ENCODE measurements around the gene NR3C1. TPM values are rescaled to one million over a fixed set of nuclear protein-coding genes. Genes with fewer than 3 reads are reported as not detected.

The NR3C1 gene
- total and polyA plus RNA-seq, 2 donors (not counting 1 experiment from before 2014, with no cell fraction given), result 17.6 to 218 TPM

DNA sequence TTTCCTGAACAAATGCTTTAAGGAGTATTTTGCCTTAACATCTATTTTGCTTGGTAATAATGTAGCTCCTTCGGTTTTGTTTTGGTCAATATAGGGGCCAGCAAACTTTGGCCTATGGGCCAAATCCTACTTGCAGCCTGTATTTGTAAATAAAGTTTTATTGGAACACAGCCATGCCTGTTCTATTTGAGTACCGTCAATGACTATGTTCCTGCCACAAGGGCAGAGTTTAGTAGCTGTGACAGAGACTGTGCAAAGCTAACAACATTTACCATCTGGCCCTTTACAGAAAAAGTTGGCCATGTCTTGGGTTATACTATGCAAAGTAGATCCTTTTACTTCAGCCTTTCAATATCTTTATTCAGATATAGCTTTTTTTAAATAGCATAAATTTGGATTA is 113.4 kb downstream of the NR3C1 start:
- POLR2A ChIA-PET, result no interaction called here

DNA sequence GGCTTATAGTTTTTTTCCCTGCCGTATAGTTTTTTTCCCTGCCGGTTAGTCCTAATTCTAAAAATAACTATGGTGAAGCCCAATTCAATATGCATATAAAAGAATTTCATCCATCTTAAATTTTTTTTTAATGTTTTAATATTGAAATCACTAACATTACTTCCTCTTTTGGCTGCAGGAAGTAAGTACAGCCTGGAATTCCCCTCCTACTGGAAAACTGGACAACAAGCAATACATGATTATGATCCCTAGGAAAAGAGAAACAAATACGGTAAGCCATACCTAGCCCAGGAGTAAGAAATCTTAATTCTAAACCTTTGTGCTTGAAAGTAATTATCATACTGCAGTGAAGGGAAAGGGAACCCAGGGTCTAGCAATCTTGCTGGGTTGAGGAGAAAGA is 119.0 kb downstream of the NR3C1 start:
- Histone ChIP-seq H4K20me1 (ENCODE audit: control insufficient read depth, insufficient read depth, low read length, poor library complexity, severe bottlenecking) (peaks cover 7% of the 10 kb centered on the region), H3K9ac (ENCODE audit: low read length) (no peak overlapping the region), H3K4me3 (ENCODE audit: control extremely low read depth in 1 of 5, extremely low read depth in 1 of 5, insufficient read depth in 1 of 5, low read depth in 2 of 5, low read length in 4 of 5) (no peak overlapping the region), H3K4me2 (replicated peaks; ENCODE audit: low read depth, low read length, poor library complexity, severe bottlenecking) (no peak overlapping the region), H3K79me2 (ENCODE audit: control insufficient read depth, insufficient read depth, low read length) (no peaks in the 10 kb centered on the region), H3K9me3 (ENCODE audit: control extremely low read depth in 1 of 3, control insufficient read depth in 2 of 3, insufficient read depth in 1 of 3, low read length in 2 of 3) (peaks cover 0 to 3% (median 0%) of the 10 kb centered on the region in 3 donors), H2AFZ (ENCODE audit: insufficient read depth, low read depth, low read length, poor library complexity, severe bottlenecking) (no peak overlapping the region), H3K27me3 (replicated peaks in 1 of 4; ENCODE audit: control extremely low read depth in 1 of 4, control insufficient read depth in 3 of 4, insufficient read depth in 4 of 4, low read length in 3 of 4) (no peaks in the 10 kb centered on the region), H3K36me3 (replicated peaks in 1 of 2; ENCODE audit: control extremely low read depth in 1 of 2, control insufficient read depth in 1 of 2, extremely low read depth in 1 of 2, insufficient read depth in 2 of 2, low read length in 1 of 2) (peaks cover 15 to 27% of the 10 kb centered on the region in 2 experiments), H3K4me1 (ENCODE audit: control insufficient read depth in 2 of 2, insufficient read depth in 2 of 2, low read length in 2 of 2) (peaks cover 8 to 31% of the 10 kb centered on the region in 2 donors), H3K27ac (ENCODE audit: low read length in 2 of 2) (peak overlapping the region in 1 of 2 donors; percentile 50)
- peak overlapping the region; percentile 39 for H3K27ac Mint-ChIP-seq
- CTCF ChIA-PET, result no interaction called here
- TF ChIP-seq EZH2 (IDR thresholded peaks at IDR 0.05; ENCODE audit: borderline replicate concordance, insufficient read depth, low read depth, low read length, poor library complexity, severe bottlenecking), result no peak
- TF ChIP-seq, protein P1, sequence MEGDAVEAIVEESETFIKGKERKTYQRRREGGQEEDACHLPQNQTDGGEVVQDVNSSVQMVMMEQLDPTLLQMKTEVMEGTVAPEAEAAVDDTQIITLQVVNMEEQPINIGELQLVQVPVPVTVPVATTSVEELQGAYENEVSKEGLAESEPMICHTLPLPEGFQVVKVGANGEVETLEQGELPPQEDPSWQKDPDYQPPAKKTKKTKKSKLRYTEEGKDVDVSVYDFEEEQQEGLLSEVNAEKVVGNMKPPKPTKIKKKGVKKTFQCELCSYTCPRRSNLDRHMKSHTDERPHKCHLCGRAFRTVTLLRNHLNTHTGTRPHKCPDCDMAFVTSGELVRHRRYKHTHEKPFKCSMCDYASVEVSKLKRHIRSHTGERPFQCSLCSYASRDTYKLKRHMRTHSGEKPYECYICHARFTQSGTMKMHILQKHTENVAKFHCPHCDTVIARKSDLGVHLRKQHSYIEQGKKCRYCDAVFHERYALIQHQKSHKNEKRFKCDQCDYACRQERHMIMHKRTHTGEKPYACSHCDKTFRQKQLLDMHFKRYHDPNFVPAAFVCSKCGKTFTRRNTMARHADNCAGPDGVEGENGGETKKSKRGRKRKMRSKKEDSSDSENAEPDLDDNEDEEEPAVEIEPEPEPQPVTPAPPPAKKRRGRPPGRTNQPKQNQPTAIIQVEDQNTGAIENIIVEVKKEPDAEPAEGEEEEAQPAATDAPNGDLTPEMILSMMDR (IDR thresholded peaks at IDR 0.05), result no peak
- ATAC-seq (ENCODE audit: low read depth) (no peak), DNase-seq (peak; percentile 38)
- peaks cover 2% of the 10 kb centered on the region for H3K9me3 Mint-ChIP-seq (ENCODE audit: insufficient read depth)
- intact Hi-C loops (cut with micrococcal nuclease), result loop anchor here (10.0 kb wide), 1 partner anchor 540 kb away; no protein-coding TSS in a partner anchor
- POLR2A ChIA-PET, result no interaction called here
- WGBS (ENCODE audit: insufficient coverage), result no CpG with 5 or more reads among the region's 3 CpGs
- no peak overlapping the region for H3K4me3 Mint-ChIP-seq
- no peaks in the 10 kb centered on the region for H3K27me3 Mint-ChIP-seq
- H3K4me1 Mint-ChIP-seq, result peaks cover 40% of the 10 kb centered on the region

More for the DNA sequence above, 113.4 kb downstream of the NR3C1 start:
- Histone ChIP-seq H3K36me3 (replicated peaks in 1 of 2; ENCODE audit: control extremely low read depth in 1 of 2, control insufficient read depth in 1 of 2, extremely low read depth in 1 of 2, insufficient read depth in 2 of 2, low read length in 1 of 2) (peaks cover 19 to 51% of the 10 kb centered on the region in 2 experiments), H3K4me1 (ENCODE audit: control insufficient read depth in 2 of 2, insufficient read depth in 2 of 2, low read length in 2 of 2) (peaks cover under 1 to 16% of the 10 kb centered on the region in 2 donors), H3K79me2 (ENCODE audit: control insufficient read depth, insufficient read depth, low read length) (peaks cover 4% of the 10 kb centered on the region), H3K9me3 (ENCODE audit: control extremely low read depth in 1 of 3, control insufficient read depth in 2 of 3, insufficient read depth in 1 of 3, low read length in 2 of 3) (no peaks in the 10 kb centered on the region), H3K27ac (ENCODE audit: low read length in 2 of 2) (no peak overlapping the region), H4K20me1 (ENCODE audit: control insufficient read depth, insufficient read depth, low read length, poor library complexity, severe bottlenecking) (no peaks in the 10 kb centered on the region), H3K27me3 (replicated peaks in 1 of 4; ENCODE audit: control extremely low read depth in 1 of 4, control insufficient read depth in 3 of 4, insufficient read depth in 4 of 4, low read length in 3 of 4) (no peaks in the 10 kb centered on the region), H2AFZ (ENCODE audit: insufficient read depth, low read depth, low read length, poor library complexity, severe bottlenecking) (no peak overlapping the region), H3K4me2 (replicated peaks; ENCODE audit: low read depth, low read length, poor library complexity, severe bottlenecking) (no peak overlapping the region), H3K4me3 (ENCODE audit: control extremely low read depth in 1 of 5, extremely low read depth in 1 of 5, insufficient read depth in 1 of 5, low read depth in 2 of 5, low read length in 4 of 5) (no peak overlapping the region), H3K9ac (ENCODE audit: low read length) (no peak overlapping the region)
- intact Hi-C loops (cut with micrococcal nuclease), result no loop called here
- Mint-ChIP-seq H3K9me3 (ENCODE audit: insufficient read depth) (no peaks in the 10 kb centered on the region), H3K27me3 (no peaks in the 10 kb centered on the region), H3K4me3 (no peak overlapping the region), H3K4me1 (peaks cover 19% of the 10 kb centered on the region), H3K27ac (no peak overlapping the region)
- CTCF ChIA-PET, result no interaction called here
- DNase-seq (no peak), ATAC-seq (ENCODE audit: low read depth) (no peak)
- WGBS (ENCODE audit: insufficient coverage), result no CpG with 5 or more reads among the region's 2 CpGs
- no peak for TF ChIP-seq EZH2 (IDR thresholded peaks at IDR 0.05; ENCODE audit: borderline replicate concordance, insufficient read depth, low read depth, low read length, poor library complexity, severe bottlenecking)
- TF ChIP-seq, protein P1 (IDR thresholded peaks at IDR 0.05), result no peak
